ENCODE measurements around the gene KLK13. TPM values are rescaled to one million over a fixed set of nuclear protein-coding genes. Genes with fewer than 3 reads are reported as not detected.

Gene KLK13
- total RNA-seq, 1 experiment from 2014 or later = not detected

DNA sequence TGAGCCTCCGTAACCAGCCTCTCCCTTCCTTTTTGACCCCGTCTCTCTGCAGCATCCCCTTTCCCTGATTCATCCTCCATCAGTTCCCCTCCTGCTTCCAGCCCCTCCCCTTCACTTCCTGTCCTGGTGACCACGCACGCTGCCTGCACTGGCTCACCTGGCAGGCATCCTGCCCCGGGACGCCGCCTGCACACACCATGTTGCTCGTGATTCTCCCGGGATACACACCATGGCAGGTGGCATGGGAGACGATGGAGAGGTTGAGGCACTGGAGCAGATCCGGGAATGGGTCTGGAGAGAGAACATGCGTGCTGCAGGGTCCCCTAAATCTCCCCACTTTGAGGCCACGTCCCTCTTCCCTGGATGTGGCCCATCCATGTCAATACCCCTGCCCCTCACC, 34.3 kb downstream of the KLK13 start:
- DNase-seq (ENCODE audit: low spot score) = no peak
- H3K9me3 ChIP-seq (ENCODE audit: low read depth, low read length, poor library complexity, severe bottlenecking) = no peaks in the 10 kb centered on the region
- no peak for TF ChIP-seq EZH2 (IDR thresholded peaks at IDR 0.05; ENCODE audit: borderline replicate concordance, low read depth, low read length, poor library complexity, severe bottlenecking)
- TF ChIP-seq, protein P1, sequence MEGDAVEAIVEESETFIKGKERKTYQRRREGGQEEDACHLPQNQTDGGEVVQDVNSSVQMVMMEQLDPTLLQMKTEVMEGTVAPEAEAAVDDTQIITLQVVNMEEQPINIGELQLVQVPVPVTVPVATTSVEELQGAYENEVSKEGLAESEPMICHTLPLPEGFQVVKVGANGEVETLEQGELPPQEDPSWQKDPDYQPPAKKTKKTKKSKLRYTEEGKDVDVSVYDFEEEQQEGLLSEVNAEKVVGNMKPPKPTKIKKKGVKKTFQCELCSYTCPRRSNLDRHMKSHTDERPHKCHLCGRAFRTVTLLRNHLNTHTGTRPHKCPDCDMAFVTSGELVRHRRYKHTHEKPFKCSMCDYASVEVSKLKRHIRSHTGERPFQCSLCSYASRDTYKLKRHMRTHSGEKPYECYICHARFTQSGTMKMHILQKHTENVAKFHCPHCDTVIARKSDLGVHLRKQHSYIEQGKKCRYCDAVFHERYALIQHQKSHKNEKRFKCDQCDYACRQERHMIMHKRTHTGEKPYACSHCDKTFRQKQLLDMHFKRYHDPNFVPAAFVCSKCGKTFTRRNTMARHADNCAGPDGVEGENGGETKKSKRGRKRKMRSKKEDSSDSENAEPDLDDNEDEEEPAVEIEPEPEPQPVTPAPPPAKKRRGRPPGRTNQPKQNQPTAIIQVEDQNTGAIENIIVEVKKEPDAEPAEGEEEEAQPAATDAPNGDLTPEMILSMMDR (conservative IDR thresholded peaks at IDR 0.05; ENCODE audit: low read depth, low read length) = no peak
- H3K4me1 ChIP-seq (ENCODE audit: insufficient read depth, low read length, poor library complexity, severe bottlenecking) = no peaks in the 10 kb centered on the region
- no peak overlapping the region for H3K4me3 ChIP-seq (ENCODE audit: low read depth, low read length, poor library complexity, severe bottlenecking)
- peaks cover 30% of the 10 kb centered on the region for H3K27me3 ChIP-seq (replicated peaks; ENCODE audit: insufficient read depth, low read depth, low read length, poor library complexity)
- ChIA-PET CTCF (interaction anchor here (0.7 kb wide), 1 partner anchor 101 kb away, joined by 4 read pairs; no protein-coding TSS in a partner anchor), POLR2A (ENCODE audit: low non-redundant PET) (no interaction called here)
- intact Hi-C loops (cut with micrococcal nuclease; ENCODE audit: unreplicated experiment) = no loop called here
- no peaks in the 10 kb centered on the region for H3K36me3 ChIP-seq (ENCODE audit: insufficient read depth, low read length, poor library complexity, severe bottlenecking)
- H3K27ac ChIP-seq (ENCODE audit: low read depth, low read length, poor library complexity, severe bottlenecking) = no peak overlapping the region
- no TSS peak for BruUV-seq (replicated peaks)

DNA sequence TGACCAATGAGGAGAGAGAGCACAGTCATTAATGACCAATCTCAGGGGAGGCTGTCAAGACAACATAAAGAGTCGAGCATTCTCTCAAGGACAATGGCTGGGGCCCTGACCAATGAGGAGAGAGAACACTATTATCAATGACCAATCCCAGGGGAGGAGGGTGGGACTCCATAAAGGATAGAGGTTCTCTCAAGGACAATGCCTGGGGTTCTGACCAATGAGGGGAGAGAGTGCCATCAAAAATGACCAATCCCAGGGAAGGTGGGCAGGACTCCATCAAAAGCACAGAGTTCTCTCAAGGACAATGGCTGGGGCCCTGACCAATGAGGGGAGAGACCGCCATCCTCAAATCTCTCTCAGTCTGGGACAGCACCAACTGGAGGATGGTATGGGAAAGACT, 35.2 kb downstream of the KLK13 start:
- Histone ChIP-seq H3K27ac (ENCODE audit: low read depth, low read length, poor library complexity, severe bottlenecking) (no peak overlapping the region), H3K27me3 (replicated peaks; ENCODE audit: insufficient read depth, low read depth, low read length, poor library complexity) (peaks cover 37% of the 10 kb centered on the region), H3K4me3 (ENCODE audit: low read depth, low read length, poor library complexity, severe bottlenecking) (no peak overlapping the region), H3K9me3 (ENCODE audit: low read depth, low read length, poor library complexity, severe bottlenecking) (no peaks in the 10 kb centered on the region), H3K36me3 (ENCODE audit: insufficient read depth, low read length, poor library complexity, severe bottlenecking) (no peaks in the 10 kb centered on the region), H3K4me1 (ENCODE audit: insufficient read depth, low read length, poor library complexity, severe bottlenecking) (no peaks in the 10 kb centered on the region)
- intact Hi-C loops (cut with micrococcal nuclease; ENCODE audit: unreplicated experiment) = no loop called here
- BruUV-seq (replicated peaks) = no TSS peak
- ChIA-PET CTCF (no interaction called here), POLR2A (ENCODE audit: low non-redundant PET) (no interaction called here)
- peak; percentile 25 for DNase-seq (ENCODE audit: low spot score)
- TF ChIP-seq, protein P1 (conservative IDR thresholded peaks at IDR 0.05; ENCODE audit: low read depth, low read length) = no peak
- TF ChIP-seq EZH2 (IDR thresholded peaks at IDR 0.05; ENCODE audit: borderline replicate concordance, low read depth, low read length, poor library complexity, severe bottlenecking) = no peak

DNA sequence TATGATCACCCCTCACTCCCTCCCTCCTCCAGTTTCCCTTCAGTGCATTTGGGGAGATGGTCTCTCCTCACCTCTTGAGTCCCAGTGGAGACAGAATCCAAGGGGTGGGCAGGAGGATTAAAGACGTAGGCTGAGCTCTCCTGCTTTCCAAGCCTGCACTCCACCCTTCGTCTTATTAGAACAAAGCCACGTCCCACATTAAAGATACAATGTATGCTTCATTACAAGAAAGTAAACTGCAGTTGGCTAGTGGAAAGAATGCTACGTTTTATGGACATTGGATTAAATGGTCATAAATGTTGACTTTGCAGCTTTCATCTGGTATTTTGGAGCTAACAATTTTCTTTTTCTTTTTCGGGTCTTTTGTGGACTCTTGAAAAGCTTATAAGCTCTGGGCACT, 37.0 kb downstream of the KLK13 start:
- CTCF ChIA-PET = no interaction called here
- intact Hi-C loops (cut with micrococcal nuclease; ENCODE audit: unreplicated experiment) = no loop called here
- POLR2A ChIA-PET (ENCODE audit: low non-redundant PET) = no interaction called here

More for the DNA sequence above, 37.0 kb downstream of the KLK13 start:
- DNase-seq (ENCODE audit: low spot score) = no peak
- H3K4me1 ChIP-seq (ENCODE audit: insufficient read depth, low read length, poor library complexity, severe bottlenecking) = no peaks in the 10 kb centered on the region
- no peak overlapping the region for H3K27ac ChIP-seq (ENCODE audit: low read depth, low read length, poor library complexity, severe bottlenecking)
- no peaks in the 10 kb centered on the region for H3K9me3 ChIP-seq (ENCODE audit: low read depth, low read length, poor library complexity, severe bottlenecking)
- no TSS peak for BruUV-seq (replicated peaks)
- H3K4me3 ChIP-seq (ENCODE audit: low read depth, low read length, poor library complexity, severe bottlenecking) = no peak overlapping the region
- H3K27me3 ChIP-seq (replicated peaks; ENCODE audit: insufficient read depth, low read depth, low read length, poor library complexity) = peaks cover 53% of the 10 kb centered on the region
- TF ChIP-seq, protein P1 (conservative IDR thresholded peaks at IDR 0.05; ENCODE audit: low read depth, low read length) = no peak
- TF ChIP-seq EZH2 (IDR thresholded peaks at IDR 0.05; ENCODE audit: borderline replicate concordance, low read depth, low read length, poor library complexity, severe bottlenecking) = no peak
- H3K36me3 ChIP-seq (ENCODE audit: insufficient read depth, low read length, poor library complexity, severe bottlenecking) = no peaks in the 10 kb centered on the region

Data from A673 (cell line).